Gastroesophageal sphincter (tissue), 3 donors: Measurements from ENCODE around the gene SND1.

Experiments
- CTCF ChIP-seq, 4 experiments: fragments of 200-600 bp in 2 of 4; fragments of 450-650 bp in 2 of 4; sonication (generic) in 1 of 4; IDR thresholded peaks; one replicate each; pipeline ENCODE4 v1.5.1; 2017 to 2019; ENCODE audit warnings: antibody characterized with exemption in 4 of 4, mild to moderate bottlenecking in 2 of 4, moderate library complexity in 2 of 4
- EP300 ChIP-seq: sonication (generic); formaldehyde crosslinking; IDR thresholded peaks from one replicate; pipeline ENCODE4 v1.6.1; 2017; ENCODE audit warnings: antibody characterized with exemption, mild to moderate bottlenecking

DNA sequence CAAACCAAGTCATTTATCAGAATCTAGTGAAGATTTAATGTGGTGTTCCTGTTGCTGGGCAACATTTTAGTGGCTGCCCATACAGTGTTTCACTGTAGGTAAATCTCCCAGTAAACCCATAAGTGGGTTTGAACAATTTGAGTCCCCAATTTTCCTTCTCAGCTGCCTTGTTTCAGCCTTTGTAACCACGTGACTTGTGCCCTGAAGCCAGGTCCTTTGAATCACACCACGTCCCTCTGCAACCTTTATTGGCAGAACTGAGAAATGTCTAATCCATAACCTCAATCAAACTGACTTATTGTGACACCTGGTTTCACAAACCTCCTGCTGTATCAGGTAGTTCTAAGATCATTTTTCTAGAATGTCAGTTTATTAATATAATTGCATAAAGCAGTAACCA lies 30.1 kb downstream of the SND1 start:
- TF ChIP-seq CTCF (IDR thresholded peaks at IDR 0.05), result no peak
- TF ChIP-seq EP300, result no peak
